Measurements from ENCODE around the gene TEX19.

The TEX19 gene

GRCh38 chr17:82406131-82406671, 47.2 kb downstream of the TEX19 start:
- no peak for DNase-seq
- no peak overlapping the region for H3K27ac ChIP-seq
- H3K36me3 ChIP-seq (replicated peaks): no peaks in the 10 kb centered on the region
- TF ChIP-seq CTCF (IDR thresholded peaks at IDR 0.05; ENCODE audit: low read depth, low read length, missing control alignments): no peak
- no peak overlapping the region for H3K4me3 ChIP-seq (ENCODE audit: low read depth, low read length)
- in situ Hi-C loops (cut with HindIII; ENCODE audit: low pct_ligation_motif_present, low sequenced_read_pairs): loop anchor here (5.0 kb wide), 1 partner anchor 44 kb away; no protein-coding TSS in a partner anchor
- H3K27me3 ChIP-seq (replicated peaks): no peaks in the 10 kb centered on the region

GRCh38 chr17:82407255-82407654, 48.2 kb downstream of the TEX19 start:
- H3K4me3 ChIP-seq (ENCODE audit: low read depth, low read length): no peak overlapping the region
- no peaks in the 10 kb centered on the region for H3K36me3 ChIP-seq (replicated peaks)
- in situ Hi-C loops (cut with HindIII; ENCODE audit: low pct_ligation_motif_present, low sequenced_read_pairs): loop anchor here (5.0 kb wide), 1 partner anchor 45 kb away; no protein-coding TSS in a partner anchor
- H3K27ac ChIP-seq: no peak overlapping the region
- TF ChIP-seq CTCF (IDR thresholded peaks at IDR 0.05; ENCODE audit: low read depth, low read length, missing control alignments): no peak
- peak; percentile 14 for DNase-seq
- no peaks in the 10 kb centered on the region for H3K27me3 ChIP-seq (replicated peaks)

GRCh38 chr17:82408288-82408937, 49.4 kb downstream of the TEX19 start:
- no peak for TF ChIP-seq CTCF (IDR thresholded peaks at IDR 0.05; ENCODE audit: low read depth, low read length, missing control alignments)
- H3K4me3 ChIP-seq (ENCODE audit: low read depth, low read length): no peak overlapping the region
- no peak for DNase-seq
- H3K27me3 ChIP-seq (replicated peaks): no peaks in the 10 kb centered on the region
- no peaks in the 10 kb centered on the region for H3K36me3 ChIP-seq (replicated peaks)
- in situ Hi-C loops (cut with HindIII; ENCODE audit: low pct_ligation_motif_present, low sequenced_read_pairs): loop anchor here (5.0 kb wide), 1 partner anchor 46 kb away; no protein-coding TSS in a partner anchor
- H3K27ac ChIP-seq: no peak overlapping the region

- no peaks in the 10 kb centered on the region for H3K36me3 ChIP-seq (replicated peaks)
- in situ Hi-C loops (cut with HindIII; ENCODE audit: low pct_ligation_motif_present, low sequenced_read_pairs): loop anchor here (5.0 kb wide), 1 partner anchor 47 kb away; no protein-coding TSS in a partner anchor
- no peak for DNase-seq
- H3K27ac ChIP-seq: no peak overlapping the region
- TF ChIP-seq CTCF (IDR thresholded peaks at IDR 0.05; ENCODE audit: low read depth, low read length, missing control alignments): no peak
- H3K4me3 ChIP-seq (ENCODE audit: low read depth, low read length): no peak overlapping the region
- no peaks in the 10 kb centered on the region for H3K27me3 ChIP-seq (replicated peaks)
Measured at GRCh38 chr17:82408938-82409318, 49.9 kb downstream of the TEX19 start.

GRCh38 chr17:82410014-82410716, 51.1 kb downstream of the TEX19 start:
- in situ Hi-C loops (cut with HindIII; ENCODE audit: low pct_ligation_motif_present, low sequenced_read_pairs): loop anchor here (10.0 kb wide), 1 partner anchor 65 kb away; no protein-coding TSS in a partner anchor
- H3K4me3 ChIP-seq (ENCODE audit: low read depth, low read length): no peak overlapping the region
- H3K27me3 ChIP-seq (replicated peaks): no peaks in the 10 kb centered on the region
- no peak for TF ChIP-seq CTCF (IDR thresholded peaks at IDR 0.05; ENCODE audit: low read depth, low read length, missing control alignments)
- no peak for DNase-seq
- H3K36me3 ChIP-seq (replicated peaks): no peaks in the 10 kb centered on the region
- no peak overlapping the region for H3K27ac ChIP-seq

Data from brain microvascular endothelial cell (primary cell).